ENCODE results near the gene DAZAP1. TPM values are rescaled to one million over a fixed set of nuclear protein-coding genes. Genes with fewer than 3 reads are reported as not detected.

DAZAP1 gene
- polyA plus RNA-seq, 1 of the 3 experiments (the other 2 are of a cell fraction): 54.3 TPM

- H2AFZ ChIP-seq (ENCODE audit: low read depth): no peak overlapping the region
- peaks cover 0 to 5% of the 10 kb centered on the region in 2 experiments; a peak in 1 of 4 replicates for H3K4me1 ChIP-seq (ENCODE audit: control insufficient read depth in 1 of 2, insufficient read depth in 2 of 2, low read depth in 1 of 2, low read length in 1 of 2)
- POLR2A ChIA-PET: no interaction called here
- no peak overlapping the region for H3K4me2 ChIP-seq
- peaks cover 0 to 15% of the 10 kb centered on the region in 2 experiments for H3K36me3 ChIP-seq (replicated peaks in 1 of 2; ENCODE audit: control insufficient read depth in 1 of 2, insufficient read depth in 2 of 2, low read length in 1 of 2)
- H3K27me3 ChIP-seq (ENCODE audit: insufficient read depth): no peaks in the 10 kb centered on the region
- DNase-seq: no peak
- CTCF ChIA-PET: no interaction called here
- H3K4me3 ChIP-seq (ENCODE audit: low read depth in 2 of 2, low read length in 1 of 2): no peak overlapping the region
- TF ChIP-seq TAF1 (IDR thresholded peaks at IDR 0.05; ENCODE audit: borderline replicate concordance, low read depth, low read length) (no peak), CTCF (IDR thresholded peaks at IDR 0.05) (no peak)
- WGBS (ENCODE audit: low lambda C conversion rate): 93% methylated on average over 38 of the region's 39 CpGs
- H3F3A ChIP-seq (replicated peaks; ENCODE audit: insufficient read depth): peaks cover 7% of the 10 kb centered on the region
- no peaks in the 10 kb centered on the region for H4K20me1 ChIP-seq (ENCODE audit: insufficient read depth)
- H3K27ac ChIP-seq (ENCODE audit: low read depth in 2 of 2, low read length in 1 of 2): no peak overlapping the region
- H3K9me2 ChIP-seq: no peaks in the 10 kb centered on the region
- no peak overlapping the region for H3K9ac ChIP-seq
- peaks cover 14% of the 10 kb centered on the region for H3K79me2 ChIP-seq (ENCODE audit: insufficient read depth)
- no peaks in the 10 kb centered on the region for H3K9me3 ChIP-seq
These were observed 18.1 kb upstream of the DAZAP1 start for GRCh38 chr19:1389033-1389940.

- Histone ChIP-seq H3K4me3 (ENCODE audit: low read depth in 2 of 2, low read length in 1 of 2) (no peak overlapping the region), H3K9me3 (no peaks in the 10 kb centered on the region), H3K36me3 (replicated peaks in 1 of 2; ENCODE audit: control insufficient read depth in 1 of 2, insufficient read depth in 2 of 2, low read length in 1 of 2) (peaks cover 0 to 15% of the 10 kb centered on the region in 2 experiments), H4K20me1 (ENCODE audit: insufficient read depth) (no peaks in the 10 kb centered on the region), H3K79me2 (ENCODE audit: insufficient read depth) (no peaks in the 10 kb centered on the region; the same call in 1 of the 2 replicates), H2AFZ (ENCODE audit: low read depth) (no peak overlapping the region), H3F3A (replicated peaks; ENCODE audit: insufficient read depth) (peaks cover 4% of the 10 kb centered on the region), H3K9ac (no peak overlapping the region), H3K27me3 (ENCODE audit: insufficient read depth) (no peaks in the 10 kb centered on the region), H3K4me2 (no peak overlapping the region), H3K4me1 (ENCODE audit: control insufficient read depth in 1 of 2, insufficient read depth in 2 of 2, low read depth in 1 of 2, low read length in 1 of 2) (no peaks in the 10 kb centered on the region; a peak in 1 of 4 replicates), H3K27ac (ENCODE audit: low read depth in 2 of 2, low read length in 1 of 2) (no peak overlapping the region), H3K9me2 (no peaks in the 10 kb centered on the region)
- 96% methylated on average over 34 of the region's 42 CpGs for WGBS (ENCODE audit: low lambda C conversion rate)
- DNase-seq: no peak
- CTCF ChIA-PET: interaction anchor here (1.4 kb wide), 1 partner anchor 75 kb away, joined by 3 read pairs; no protein-coding TSS in a partner anchor
- TF ChIP-seq TEAD4 (IDR thresholded peaks at IDR 0.05; ENCODE audit: borderline replicate concordance, insufficient read depth) (no peak), SIN3A (IDR thresholded peaks at IDR 0.05; ENCODE audit: borderline replicate concordance, low read depth, low read length) (no peak)
- POLR2A ChIA-PET: no interaction called here
These were observed 16.4 kb upstream of the DAZAP1 start for GRCh38 chr19:1390890-1391423.

- H3K27me3 ChIP-seq (ENCODE audit: insufficient read depth): no peaks in the 10 kb centered on the region
- H3K4me2 ChIP-seq: no peak overlapping the region
- peaks cover 0 to 15% of the 10 kb centered on the region in 2 experiments for H3K36me3 ChIP-seq (replicated peaks in 1 of 2; ENCODE audit: control insufficient read depth in 1 of 2, insufficient read depth in 2 of 2, low read length in 1 of 2)
- H3K9me3 ChIP-seq: no peaks in the 10 kb centered on the region
- no peaks in the 10 kb centered on the region for H4K20me1 ChIP-seq (ENCODE audit: insufficient read depth)
- no peak overlapping the region for H3K9ac ChIP-seq
- no peak overlapping the region for H3K27ac ChIP-seq (ENCODE audit: low read depth in 2 of 2, low read length in 1 of 2)
- 96% methylated on average over 15 of the region's 15 CpGs for WGBS (ENCODE audit: low lambda C conversion rate)
- ChIA-PET CTCF (interaction anchor here (1.1 to 1.4 kb wide), 2 partner anchors 76 to 77 kb away, joined by 3 to 4 read pairs; no protein-coding TSS in a partner anchor), POLR2A (no interaction called here)
- TF ChIP-seq MEF2A (IDR thresholded peaks at IDR 0.05; ENCODE audit: borderline replicate concordance, low read depth) (no peak), MAX (IDR thresholded peaks at IDR 0.05; ENCODE audit: low read depth) (no peak), NRF1 (IDR thresholded peaks at IDR 0.05; ENCODE audit: low read depth, low read length) (no peak), FOXJ3 (CRISPR knock-in tag; IDR thresholded peaks at IDR 0.05) (no peak), GATA2 (CRISPR knock-in tag; IDR thresholded peaks at IDR 0.05) (no peak), GABPA (IDR thresholded peaks at IDR 0.05; ENCODE audit: low read depth) (no peak), TEAD4 (IDR thresholded peaks at IDR 0.05; ENCODE audit: borderline replicate concordance, insufficient read depth) (no peak), FOXM1 (IDR thresholded peaks at IDR 0.05; ENCODE audit: low read depth) (no peak), RFX5 (IDR thresholded peaks at IDR 0.05; ENCODE audit: low read length) (no peak), MXI1 (IDR thresholded peaks at IDR 0.05; ENCODE audit: low read depth, low read length) (no peak)
- no peaks in the 10 kb centered on the region; a peak in 1 of 4 replicates for H3K4me1 ChIP-seq (ENCODE audit: control insufficient read depth in 1 of 2, insufficient read depth in 2 of 2, low read depth in 1 of 2, low read length in 1 of 2)
- no peak overlapping the region for H2AFZ ChIP-seq (ENCODE audit: low read depth)
- no peak overlapping the region for H3K4me3 ChIP-seq (ENCODE audit: low read depth in 2 of 2, low read length in 1 of 2)
- DNase-seq: no peak
- no peaks in the 10 kb centered on the region for H3K9me2 ChIP-seq
- peaks cover 4% of the 10 kb centered on the region for H3F3A ChIP-seq (replicated peaks; ENCODE audit: insufficient read depth)
- H3K79me2 ChIP-seq (ENCODE audit: insufficient read depth): no peaks in the 10 kb centered on the region
These were observed 15.0 kb upstream of the DAZAP1 start for GRCh38 chr19:1392407-1392806.

Measured in SK-N-SH (cell line).